Measurements from ENCODE around the gene DRAXIN. TPM values are rescaled to one million over a fixed set of nuclear protein-coding genes. Genes with fewer than 3 reads are reported as not detected.

Gene DRAXIN
- total RNA-seq, 4 donors from 2014 or later = 0.14 to 0.16 TPM; not detected in 2

DNA sequence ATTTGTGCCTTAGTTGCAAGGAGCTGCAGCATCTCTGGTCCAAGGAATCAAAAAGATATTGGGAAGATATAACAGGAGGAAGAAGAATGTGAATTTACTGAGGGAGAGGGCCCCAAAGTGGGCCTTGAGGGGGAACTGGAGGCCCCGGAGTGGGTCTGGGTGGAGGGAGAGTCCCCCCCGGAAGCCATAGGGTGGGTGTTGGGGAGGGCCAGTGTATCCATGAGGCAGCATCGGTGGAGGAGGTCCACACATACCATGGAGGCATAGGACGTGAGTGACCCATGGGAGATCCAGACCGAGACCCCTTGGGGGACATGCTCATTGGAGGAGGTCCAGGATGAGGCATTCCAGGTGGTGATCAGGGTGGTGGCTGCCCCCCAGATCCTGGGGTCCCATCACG is 69.8 kb downstream of the DRAXIN start:
- H3K4me1 ChIP-seq = peaks cover 0 to 5% (median 0%) of the 10 kb centered on the region in 4 donors
- intact Hi-C loops (cut with DNase I; ENCODE audit: low total_unique reads) = no loop called here
- H3K36me3 ChIP-seq = no peaks in the 10 kb centered on the region
- H3K27ac ChIP-seq = no peak overlapping the region
- TF ChIP-seq POLR2AphosphoS5 (IDR thresholded peaks at IDR 0.05) = no peak
- TF ChIP-seq POLR2A (IDR thresholded peaks at IDR 0.05) = no peak
- no peak for TF ChIP-seq EP300 (IDR thresholded peaks at IDR 0.05; ENCODE audit: low read depth)
- TF ChIP-seq CTCF (IDR thresholded peaks at IDR 0.05) = no peak
- no peak for DNase-seq
- 80 to 84% methylated on average over 1 to 6 of the region's 6 CpGs for WGBS, 2 donors (ENCODE audit: low coverage in 1 of 2)
- in situ Hi-C loops (cut with MboI; ENCODE audit: low pct_ligation_motif_present in 1 of 4, low pct_unique_long_range_greater_than_20kb in 1 of 4, low sequenced_read_pairs in 3 of 4) = no loop called here
- no peaks in the 10 kb centered on the region for H3K9me3 ChIP-seq
- H3K27me3 ChIP-seq = peaks cover 31% of the 10 kb centered on the region
- no peak overlapping the region for H3K4me3 ChIP-seq

GRCh38 chr1:11761988-11762406 is 70.5 kb downstream of the DRAXIN start, which contains the start of gene C1orf167:
TSS of gene C1orf167 (plus strand) at chr1:11762193. CDS start at chr1:11764401, 2,208 bp downstream.
- H3K4me3 ChIP-seq = no peak within 1 kb of the TSS
- in situ Hi-C loops (cut with MboI; ENCODE audit: low pct_ligation_motif_present in 1 of 4, low pct_unique_long_range_greater_than_20kb in 1 of 4, low sequenced_read_pairs in 3 of 4) = no loop called here
- 8% methylated on average over 29 of the region's 29 CpGs; no CpG with 5 or more reads in 1 of the 2 donors for WGBS, 2 donors (ENCODE audit: low coverage in 1 of 2)
- peaks cover 31% of the 10 kb centered on the region for H3K27me3 ChIP-seq
- no peaks in the 10 kb centered on the region for H3K9me3 ChIP-seq
- no peak for DNase-seq
- H3K27ac ChIP-seq = no peak within 1 kb of the TSS
- peaks cover 0 to 5% (median 0%) of the 10 kb centered on the region in 4 donors for H3K4me1 ChIP-seq
- no peaks in the 10 kb centered on the region for H3K36me3 ChIP-seq
- TF ChIP-seq CTCF (IDR thresholded peaks at IDR 0.05) = no peak
- intact Hi-C loops (cut with DNase I; ENCODE audit: low total_unique reads) = no loop called here

DNA sequence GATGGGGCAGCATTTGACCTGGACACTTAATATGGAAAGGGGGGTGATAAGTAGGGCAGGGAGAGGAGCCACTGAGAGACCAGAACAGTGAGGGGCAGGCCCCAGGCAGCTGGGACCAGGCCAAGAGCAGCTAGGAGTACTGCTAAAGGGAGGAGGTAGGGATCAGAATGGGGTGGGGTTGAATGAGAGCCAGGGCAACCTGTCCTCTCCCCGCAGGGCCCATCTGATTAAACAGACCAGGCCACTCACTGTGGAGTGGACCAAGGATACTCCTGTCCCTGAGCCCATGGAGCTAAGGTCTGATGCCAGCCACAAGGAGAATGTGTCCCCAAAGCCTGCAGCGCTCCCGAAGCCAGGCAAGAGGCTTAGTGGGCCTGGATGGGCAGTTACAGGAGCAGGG is 72.6 kb downstream of the DRAXIN start:
- no peaks in the 10 kb centered on the region for H3K36me3 ChIP-seq
- DNase-seq = no peak
- whole genome bisulfite sequencing, 2 donors (ENCODE audit: low coverage in 1 of 2) = 89% methylated on average over 3 of the region's 3 CpGs; no CpG with 5 or more reads in 1 of the 2 donors

DNA sequence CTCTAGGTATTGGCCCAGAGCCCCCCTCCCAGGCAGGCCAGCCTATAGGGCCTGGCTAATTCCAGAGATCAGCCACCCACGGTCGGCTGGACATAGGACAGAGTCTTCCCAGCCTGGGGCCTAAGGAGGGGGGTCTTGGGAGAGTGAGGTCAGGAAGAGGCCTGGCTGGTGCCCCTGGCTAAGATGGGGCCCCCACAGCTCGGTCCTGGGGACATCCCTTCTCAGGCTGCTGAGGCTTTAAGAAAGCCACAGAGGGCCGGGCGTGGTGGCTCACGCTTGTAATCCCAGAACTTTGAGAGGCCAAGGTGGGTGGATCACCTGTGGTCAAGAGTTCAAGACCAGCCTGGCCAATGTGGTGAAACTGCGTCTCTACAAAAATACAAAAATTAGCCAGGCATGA is 73.0 kb downstream of the DRAXIN start:
- WGBS, 2 donors (ENCODE audit: low coverage in 1 of 2) = 78% methylated on average over 7 of the region's 7 CpGs; no CpG with 5 or more reads in 1 of the 2 donors
- peaks cover 29% of the 10 kb centered on the region for H3K27me3 ChIP-seq
- no peak for DNase-seq

More for the DNA sequence above, 72.6 kb downstream of the DRAXIN start:
- in situ Hi-C loops (cut with MboI; ENCODE audit: low pct_ligation_motif_present in 1 of 4, low pct_unique_long_range_greater_than_20kb in 1 of 4, low sequenced_read_pairs in 3 of 4) (no loop called here), intact Hi-C loops (cut with DNase I; ENCODE audit: low total_unique reads) (no loop called here)
- H3K4me1 ChIP-seq = peaks cover 0 to 5% (median 0%) of the 10 kb centered on the region in 4 donors
- H3K27me3 ChIP-seq = peaks cover 29% of the 10 kb centered on the region
- H3K9me3 ChIP-seq = no peaks in the 10 kb centered on the region
- H3K4me3 ChIP-seq = no peak overlapping the region
- no peak for TF ChIP-seq CTCF (IDR thresholded peaks at IDR 0.05)
- TF ChIP-seq EP300 (IDR thresholded peaks at IDR 0.05; ENCODE audit: low read depth) = no peak
- TF ChIP-seq POLR2AphosphoS5 (IDR thresholded peaks at IDR 0.05) = no peak
- no peak for TF ChIP-seq POLR2A (IDR thresholded peaks at IDR 0.05)
- H3K27ac ChIP-seq = no peak overlapping the region

More for the DNA sequence above, 73.0 kb downstream of the DRAXIN start:
- in situ Hi-C loops (cut with MboI; ENCODE audit: low pct_ligation_motif_present in 1 of 4, low pct_unique_long_range_greater_than_20kb in 1 of 4, low sequenced_read_pairs in 3 of 4) = no loop called here
- Histone ChIP-seq H3K27ac (no peak overlapping the region), H3K36me3 (no peaks in the 10 kb centered on the region), H3K4me3 (no peak overlapping the region), H3K9me3 (no peaks in the 10 kb centered on the region), H3K4me1 (peaks cover 0 to 5% (median 0%) of the 10 kb centered on the region in 4 donors)
- intact Hi-C loops (cut with DNase I; ENCODE audit: low total_unique reads) = no loop called here
- TF ChIP-seq POLR2A (IDR thresholded peaks at IDR 0.05) (no peak), POLR2AphosphoS5 (IDR thresholded peaks at IDR 0.05) (no peak)
